ENCODE results near the gene DHH.

The DHH gene

GRCh38 chr12:49044660-49045059 is 49.9 kb downstream of the DHH start:
- no peak overlapping the region for H3K27ac ChIP-seq
- TF ChIP-seq CTCF (conservative IDR thresholded peaks at IDR 0.05) = no peak

GRCh38 chr12:49043856-49044258 is 50.7 kb downstream of the DHH start:
- H3K27ac ChIP-seq = no peak overlapping the region
- TF ChIP-seq CTCF (conservative IDR thresholded peaks at IDR 0.05) = peak; percentile 80

- H3K27ac ChIP-seq = no peak overlapping the region
- no peak for TF ChIP-seq CTCF (conservative IDR thresholded peaks at IDR 0.05)
These were observed 51.4 kb downstream of the DHH start for GRCh38 chr12:49043241-49043640.

GRCh38 chr12:49041881-49042484 is 52.6 kb downstream of the DHH start:
- no peak for TF ChIP-seq CTCF (conservative IDR thresholded peaks at IDR 0.05)
- H3K27ac ChIP-seq = no peak overlapping the region

- no peak for TF ChIP-seq CTCF (conservative IDR thresholded peaks at IDR 0.05)
- no peak overlapping the region for H3K27ac ChIP-seq
These were observed 53.3 kb downstream of the DHH start for GRCh38 chr12:49041036-49041880.

- no peak for TF ChIP-seq CTCF (conservative IDR thresholded peaks at IDR 0.05)
- no peak overlapping the region for H3K27ac ChIP-seq
These were observed 54.2 kb downstream of the DHH start for GRCh38 chr12:49040364-49040855.
